CD14-positive monocyte (primary cell): ENCODE data around the gene MED8. TPM values are rescaled to one million over a fixed set of nuclear protein-coding genes. Genes with fewer than 3 reads are reported as not detected.

Experiments
- DNase-seq, 3 donors: peaks; one replicate each; pipeline ENCODE4 v3.0.0-alpha.2; 2011 to 2022
- H2AFZ ChIP-seq: 2 replicates; pipeline ENCODE4 v1.6.0; 2012; ENCODE audit warnings: mild to moderate bottlenecking, low read depth, low read length, inconsistent platforms; ENCODE audit not compliant: insufficient read depth, poor library complexity, severe bottlenecking
- H3K27ac ChIP-seq, 2 donors: 1 replicate in 1 of 2; 2 replicates in 1 of 2; pipeline ENCODE4 v1.5.1; 2012 to 2013; ENCODE audit warnings: low read length in 2 of 2, control low read depth in 1 of 2, inconsistent platforms in 1 of 2, low read depth in 1 of 2, mild to moderate bottlenecking in 1 of 2
- H3K27me3 ChIP-seq, 2 donors: one replicate each; pipeline versions ENCODE4 v1.6.0 to v1.6.1; 2011 to 2013; ENCODE audit warnings: low read length in 2 of 2; ENCODE audit not compliant: control insufficient read depth in 2 of 2, insufficient read depth in 2 of 2
- H3K36me3 ChIP-seq, 2 donors: replicated peaks in 1 of 2; 1 replicate in 1 of 2; 2 replicates in 1 of 2; pipeline versions ENCODE4 v1.5.1 to v1.6.1; 2012 to 2013; ENCODE audit warnings: low read length in 2 of 2, control low read depth in 1 of 2, inconsistent platforms in 1 of 2, mild to moderate bottlenecking in 1 of 2; ENCODE audit not compliant: insufficient read depth in 2 of 2, control insufficient read depth in 1 of 2
- H3K4me1 ChIP-seq, 2 donors: 1 replicate in 1 of 2; 2 replicates in 1 of 2; pipeline versions ENCODE4 v1.5.1 to v1.6.1; 2012 to 2013; ENCODE audit warnings: low read length in 2 of 2, control low read depth in 1 of 2, inconsistent platforms in 1 of 2, mild to moderate bottlenecking in 1 of 2, moderate library complexity in 1 of 2; ENCODE audit not compliant: insufficient read depth in 2 of 2, control insufficient read depth in 1 of 2
- H3K4me2 ChIP-seq: replicated peaks from 2 replicates; pipeline ENCODE3; 2012; ENCODE audit warnings: low read length, moderate library complexity, mild to moderate bottlenecking; ENCODE audit not compliant: poor library complexity, severe bottlenecking; ENCODE audit errors: extremely low read depth
- H3K4me3 ChIP-seq, 3 experiments: fragments of 200-600 bp in 1 of 3; sonication (generic) in 1 of 3; replicated peaks in 1 of 3; 1 replicate in 2 of 3; 2 replicates in 1 of 3; pipeline ENCODE4 v1.5.1; 2011 to 2013; ENCODE audit warnings: low read length in 3 of 3, mild to moderate bottlenecking in 3 of 3, control low read depth in 2 of 3, low read depth in 2 of 3, inconsistent platforms in 1 of 3, moderate library complexity in 1 of 3
- H3K79me2 ChIP-seq: 2 replicates; pipeline ENCODE4 v1.6.0; 2012; ENCODE audit warnings: mild to moderate bottlenecking, control low read depth, inconsistent platforms, low read length, moderate library complexity; ENCODE audit not compliant: insufficient read depth
- H3K9ac ChIP-seq: 2 replicates; pipeline ENCODE4 v1.6.0; 2017; ENCODE audit warnings: low read length, mild to moderate bottlenecking; ENCODE audit not compliant: insufficient read depth, poor library complexity, severe bottlenecking
- H3K9me3 ChIP-seq, 2 donors: replicated peaks in 1 of 2; 1 replicate in 1 of 2; 2 replicates in 1 of 2; pipeline versions ENCODE4 v1.5.1 to v1.6.1; 2012 to 2013; ENCODE audit warnings: low read length in 2 of 2, control low read depth in 1 of 2; ENCODE audit not compliant: control insufficient read depth in 1 of 2, insufficient read depth in 1 of 2
- H4K20me1 ChIP-seq: 2 replicates; pipeline ENCODE4 v1.6.0; 2012; ENCODE audit warnings: mild to moderate bottlenecking, low read length, control low read depth, moderate library complexity; ENCODE audit not compliant: insufficient read depth
- H3K27ac Mint-ChIP-seq, 7 donors: one replicate each; pipeline ENCODE4 v1.8.0; 2020; ENCODE audit warnings: mild to moderate bottlenecking in 7 of 7, mixed read lengths in 7 of 7, moderate library complexity in 6 of 7, inconsistent platforms in 2 of 7
- H3K27me3 Mint-ChIP-seq, 3 donors: one replicate each; pipeline ENCODE4 v1.8.0; 2021 to 2022; ENCODE audit warnings: low read depth in 3 of 3, mild to moderate bottlenecking in 3 of 3, mixed read lengths in 3 of 3, moderate library complexity in 3 of 3, inconsistent platforms in 1 of 3
- H3K36me3 Mint-ChIP-seq, 2 donors: one replicate each; pipeline ENCODE4 v1.8.0; 2020; ENCODE audit warnings: mixed read lengths in 2 of 2, inconsistent platforms in 1 of 2, mild to moderate bottlenecking in 1 of 2
- H3K4me1 Mint-ChIP-seq: one replicate; pipeline ENCODE4 v1.8.0; 2020; ENCODE audit warnings: mild to moderate bottlenecking, mixed read lengths
- H3K4me3 Mint-ChIP-seq, 2 donors: one replicate each; pipeline ENCODE4 v1.8.0; 2020; ENCODE audit warnings: mild to moderate bottlenecking in 2 of 2, mixed read lengths in 2 of 2, moderate library complexity in 1 of 2
- H3K9me3 Mint-ChIP-seq, 7 donors: one replicate each; pipeline ENCODE4 v1.8.0; 2020 to 2022; ENCODE audit warnings: mixed read lengths in 7 of 7, mild to moderate bottlenecking in 6 of 7, moderate library complexity in 6 of 7, inconsistent platforms in 2 of 7
- WGBS: methylation state at CpG from one replicate; pipeline ENCODE4 v1.1.5; 2013; ENCODE audit warnings: missing lambda C conversion rate; ENCODE audit not compliant: insufficient coverage; 5-methylcytosine and 5-hydroxymethylcytosine counted together
- intact Hi-C, 2 donors: fragments of 100-400 bp; cut with micrococcal nuclease; formaldehyde crosslinking; loops; one replicate each; pipeline versions ENCODE4 v1.15.0 to v1.15.1; 2023
- polyA plus RNA-seq, 3 donors: library from polyadenylated mRNA; depleted of rRNA in 1 of 3; unstranded in 2 of 3; stranded (reverse) in 1 of 3; fragments of 300-500 nt in 2 of 3; fragments of >200 nt in 1 of 3; fragmentation: Illumina TruSeq in 2 of 3; gene quantifications; 1 replicate in 2 of 3; 2 replicates in 1 of 3; pipeline ENCODE4 v1.2.3, GENCODE V29; 2012 to 2021
- TF ChIP-seq, protein P1 (sequence below): fragments of 200-600 bp; IDR thresholded peaks from one replicate; pipeline ENCODE4 v1.8.0; 2022; ENCODE audit warnings: antibody characterized with exemption, mild to moderate bottlenecking

MED8 gene
- polyA plus RNA-seq, 3 donors, result 16.6 to 41.8 (median 40.7) TPM

DNA sequence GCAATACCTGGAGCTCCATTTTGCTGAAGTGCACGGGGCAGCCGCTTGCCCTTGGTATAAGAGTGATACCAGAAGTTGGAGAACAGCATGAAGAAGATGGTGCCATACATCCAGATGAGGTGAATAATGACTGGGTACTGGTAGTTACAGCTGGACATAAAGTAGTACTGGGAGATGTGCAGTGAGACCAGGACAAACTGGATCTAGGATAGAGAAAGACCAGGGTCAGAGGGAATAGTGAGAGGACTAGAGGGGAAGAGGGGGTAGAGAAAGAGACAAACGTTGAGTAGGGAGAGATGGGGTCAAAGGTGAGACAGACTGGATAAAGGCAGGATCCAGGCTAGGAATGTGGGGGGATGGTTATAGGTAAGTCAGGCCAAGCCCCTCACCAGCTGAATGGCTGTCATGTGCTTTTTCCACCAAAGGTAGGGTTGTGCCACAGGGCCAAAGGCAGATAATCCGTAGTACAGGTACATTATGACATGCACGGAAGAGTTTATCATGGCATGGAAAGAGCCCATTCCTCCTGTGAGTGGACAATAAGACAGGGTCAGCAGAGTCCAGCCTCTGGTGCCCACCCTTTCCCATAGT lies 25.6 kb downstream of the MED8 start:
- Histone ChIP-seq H3K4me2 (no peak overlapping the region), H3K9me3 (no peaks in the 10 kb centered on the region), H3K27ac (peak overlapping the region in 1 of 2 donors; percentile 97), H3K79me2 (peaks cover 89% of the 10 kb centered on the region), H3K9ac (no peak overlapping the region), H3K4me3 (no peak overlapping the region), H4K20me1 (peaks cover 72% of the 10 kb centered on the region), H3K4me1 (peaks cover 64 to 93% of the 10 kb centered on the region in 2 donors), H3K27me3 (no peaks in the 10 kb centered on the region), H2AFZ (no peak overlapping the region), H3K36me3 (peaks cover 47 to 62% of the 10 kb centered on the region in 2 donors)
- H3K9me3 Mint-ChIP-seq, result peaks cover 0 to 1% (median 0%) of the 10 kb centered on the region in 7 donors
- intact Hi-C loops, result loop anchor here in 1 of 2 donors (10.0 kb wide), 1 partner anchor 189 kb away; the partner anchor contains the start of genes CFAP57 and EBNA1BP2
- H3K4me3 Mint-ChIP-seq, result no peak overlapping the region
- TF ChIP-seq, protein P1, sequence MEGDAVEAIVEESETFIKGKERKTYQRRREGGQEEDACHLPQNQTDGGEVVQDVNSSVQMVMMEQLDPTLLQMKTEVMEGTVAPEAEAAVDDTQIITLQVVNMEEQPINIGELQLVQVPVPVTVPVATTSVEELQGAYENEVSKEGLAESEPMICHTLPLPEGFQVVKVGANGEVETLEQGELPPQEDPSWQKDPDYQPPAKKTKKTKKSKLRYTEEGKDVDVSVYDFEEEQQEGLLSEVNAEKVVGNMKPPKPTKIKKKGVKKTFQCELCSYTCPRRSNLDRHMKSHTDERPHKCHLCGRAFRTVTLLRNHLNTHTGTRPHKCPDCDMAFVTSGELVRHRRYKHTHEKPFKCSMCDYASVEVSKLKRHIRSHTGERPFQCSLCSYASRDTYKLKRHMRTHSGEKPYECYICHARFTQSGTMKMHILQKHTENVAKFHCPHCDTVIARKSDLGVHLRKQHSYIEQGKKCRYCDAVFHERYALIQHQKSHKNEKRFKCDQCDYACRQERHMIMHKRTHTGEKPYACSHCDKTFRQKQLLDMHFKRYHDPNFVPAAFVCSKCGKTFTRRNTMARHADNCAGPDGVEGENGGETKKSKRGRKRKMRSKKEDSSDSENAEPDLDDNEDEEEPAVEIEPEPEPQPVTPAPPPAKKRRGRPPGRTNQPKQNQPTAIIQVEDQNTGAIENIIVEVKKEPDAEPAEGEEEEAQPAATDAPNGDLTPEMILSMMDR, result no peak
- peaks cover 85% of the 10 kb centered on the region for H3K4me1 Mint-ChIP-seq
- WGBS, result 90% methylated on average over 5 of the region's 5 CpGs
- no peaks in the 10 kb centered on the region for H3K27me3 Mint-ChIP-seq
- no peak for DNase-seq
- H3K27ac Mint-ChIP-seq, result peak overlapping the region in 5 of 7 donors; percentile 47 to 91 (median 82)
- peaks cover 55 to 62% of the 10 kb centered on the region in 2 donors for H3K36me3 Mint-ChIP-seq

DNA sequence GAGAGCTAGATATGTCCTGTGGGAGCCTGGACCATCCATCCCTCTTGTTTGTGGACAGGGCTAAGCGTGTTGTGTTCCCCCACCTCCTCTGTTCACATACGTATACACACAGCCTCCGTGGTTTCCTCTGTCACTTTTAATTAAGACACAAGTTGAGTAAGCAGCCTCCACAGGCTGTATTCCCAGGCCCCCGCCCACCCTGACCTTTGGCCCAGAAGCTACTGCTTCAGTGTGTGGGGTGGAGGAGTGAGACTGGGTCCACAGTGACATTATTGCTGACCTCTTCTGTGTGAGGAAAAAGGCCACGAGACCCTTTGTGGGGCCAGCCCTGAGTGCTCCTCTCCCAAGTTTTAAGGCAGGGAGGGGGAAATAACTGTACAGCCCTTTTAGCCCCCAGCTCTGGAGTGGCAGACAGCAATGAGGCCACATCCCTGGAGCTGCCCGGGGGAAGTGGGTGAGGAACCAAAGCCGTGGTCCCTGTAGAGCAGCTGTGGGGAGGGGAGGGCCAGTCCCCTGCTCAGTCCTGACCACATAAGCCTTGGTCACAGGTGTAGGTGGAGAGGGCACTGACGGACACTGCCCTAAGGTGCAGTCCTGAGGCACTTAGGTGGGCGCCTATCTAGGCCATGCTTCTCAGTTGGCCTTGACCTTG lies 26.2 kb downstream of the MED8 start:
- Histone ChIP-seq H3K4me1 (peaks cover 61 to 90% of the 10 kb centered on the region in 2 donors), H3K4me2 (no peak overlapping the region), H3K9ac (no peak overlapping the region), H3K36me3 (peaks cover 47 to 62% of the 10 kb centered on the region in 2 donors), H3K27ac (peak overlapping the region; percentile 16 to 97), H4K20me1 (peaks cover 71% of the 10 kb centered on the region), H3K9me3 (no peaks in the 10 kb centered on the region), H3K27me3 (no peaks in the 10 kb centered on the region), H2AFZ (no peak overlapping the region), H3K4me3 (no peak overlapping the region), H3K79me2 (peaks cover 86% of the 10 kb centered on the region)
- no peak for DNase-seq
- peak overlapping the region in 6 of 7 donors; percentile 47 to 91 (median 77) for H3K27ac Mint-ChIP-seq
- TF ChIP-seq, protein P1, result no peak
- 60% methylated on average over 6 of the region's 9 CpGs for WGBS
- intact Hi-C loops, result loop anchor here in 1 of 2 donors (10.0 kb wide), 1 partner anchor 189 kb away; the partner anchor contains the start of genes CFAP57 and EBNA1BP2
- peaks cover 0 to 1% (median 0%) of the 10 kb centered on the region in 7 donors for H3K9me3 Mint-ChIP-seq
- H3K4me1 Mint-ChIP-seq, result peaks cover 80% of the 10 kb centered on the region
- H3K4me3 Mint-ChIP-seq, result no peak overlapping the region
- H3K36me3 Mint-ChIP-seq, result peaks cover 55 to 62% of the 10 kb centered on the region in 2 donors
- no peaks in the 10 kb centered on the region for H3K27me3 Mint-ChIP-seq
